ENCODE results near the gene YAP1.
"Not testable (repeated sequence)": the region's sequence is repeated elsewhere in the genome, so short reads cannot be mapped to it uniquely, and the experiment has no call there.

The YAP1 gene

DNA sequence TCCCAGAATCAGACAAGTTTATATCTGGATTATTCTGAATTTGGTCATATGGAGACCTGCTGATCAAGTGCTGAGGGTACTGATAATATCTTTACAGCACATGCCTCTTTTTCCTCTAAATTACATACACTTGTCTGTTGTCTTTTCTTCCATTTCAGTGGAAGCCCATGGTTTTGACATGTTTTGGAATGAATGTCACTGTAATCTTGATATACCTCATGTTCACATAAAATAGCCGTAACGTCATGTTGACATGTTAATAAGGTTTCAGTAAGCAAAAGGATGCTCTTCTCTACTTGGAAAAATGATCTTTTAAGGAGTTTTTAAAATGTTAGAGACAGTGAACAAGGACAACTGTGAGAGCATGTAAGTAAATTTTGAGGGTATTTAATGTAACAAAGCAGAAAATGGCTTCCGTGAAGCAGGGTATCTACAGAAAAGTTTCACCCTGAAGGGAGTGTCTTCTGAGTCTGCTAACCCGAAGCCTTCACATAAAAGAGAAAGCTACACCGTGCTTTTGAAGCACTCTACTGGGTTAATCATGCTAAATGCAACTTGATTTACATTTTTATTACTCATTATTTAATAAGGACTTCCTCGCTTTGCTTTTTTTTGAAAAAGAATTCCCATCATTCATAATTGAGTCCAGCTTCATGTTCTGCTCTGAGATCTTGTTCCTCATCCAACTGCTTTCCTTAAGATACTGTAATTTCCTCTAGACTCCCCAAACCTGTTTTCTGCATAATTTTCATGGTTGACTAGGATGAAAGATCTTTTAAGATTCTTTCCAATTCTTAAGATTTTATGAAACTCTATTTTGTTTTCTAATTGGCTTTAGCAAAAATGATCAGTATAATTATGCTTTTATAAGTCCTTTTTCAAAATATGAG is 56.2 kb downstream of the YAP1 start:
- DNase-seq, result no peak

DNA sequence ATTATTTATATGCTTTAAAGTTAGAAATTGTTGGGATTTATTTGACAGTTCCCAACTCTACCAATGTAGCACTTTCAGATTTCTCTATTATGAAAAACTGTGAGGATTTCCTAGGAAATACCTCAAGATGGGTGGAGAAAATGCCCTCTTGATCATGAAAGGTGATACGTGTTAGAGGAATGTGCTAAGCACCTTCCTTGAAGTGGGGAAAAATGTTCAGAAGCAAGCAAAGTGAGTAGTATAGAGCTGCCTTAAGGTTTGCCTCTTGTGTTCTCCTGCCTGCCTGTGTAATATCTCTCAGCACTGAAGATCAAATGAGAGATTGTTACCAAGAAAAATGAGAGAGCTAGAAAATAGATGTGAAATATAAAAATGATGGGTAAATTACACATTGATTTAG is 58.2 kb downstream of the YAP1 start:
- DNase-seq, result no peak

DNA sequence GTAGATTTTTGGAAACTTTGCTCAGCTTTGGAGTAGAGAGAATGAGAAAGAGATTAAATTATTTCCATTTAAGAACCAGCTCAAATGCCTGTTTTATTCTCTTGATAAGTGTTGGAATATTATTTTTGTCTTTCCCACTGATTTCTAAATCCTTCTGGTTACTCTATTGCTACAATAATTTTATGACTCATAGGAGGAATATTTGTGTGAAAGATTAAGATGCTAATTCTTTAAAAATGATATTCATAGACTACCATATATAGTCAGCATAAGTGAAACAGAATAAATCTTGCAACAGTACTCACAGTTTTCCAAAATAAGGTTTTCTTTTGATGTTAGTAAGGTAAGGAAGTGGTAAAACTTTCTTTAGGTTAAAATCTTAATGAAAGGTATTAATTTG is 60.9 kb downstream of the YAP1 start:
- no peak for DNase-seq

DNA sequence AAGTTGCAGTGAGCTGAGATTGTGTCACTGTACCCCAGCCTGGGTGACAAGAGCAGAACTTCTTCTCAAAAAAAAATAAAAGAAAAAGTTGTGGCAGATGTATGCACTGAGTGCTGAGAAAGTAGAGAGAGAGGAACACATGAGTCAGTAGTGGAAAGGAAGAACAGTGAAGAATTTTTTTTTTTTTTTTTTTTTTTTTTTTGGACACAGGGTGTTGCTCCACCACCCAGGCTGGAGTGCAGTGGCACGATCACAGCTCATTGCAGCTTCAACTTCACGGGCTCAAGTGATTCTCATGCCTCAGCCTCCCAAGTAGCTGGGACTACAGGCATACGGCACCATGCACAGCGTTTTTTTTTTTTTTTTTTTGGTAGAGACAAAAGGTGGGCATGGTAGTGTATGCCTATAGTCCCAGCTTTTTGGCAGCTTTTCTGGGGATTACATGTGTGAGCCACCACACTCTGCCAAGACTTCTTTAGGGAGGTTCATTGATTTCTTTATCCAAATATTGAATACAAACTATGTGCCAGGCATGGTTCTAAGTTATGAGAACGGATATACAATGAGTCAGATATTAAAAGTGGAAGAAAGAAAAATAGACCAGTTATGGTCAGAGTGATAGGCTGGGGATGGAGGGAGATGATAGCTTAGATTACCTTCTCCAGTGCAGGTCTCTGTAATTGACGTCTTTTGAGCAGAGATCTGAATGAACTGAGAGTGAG is 62.0 kb downstream of the YAP1 start:
- DNase-seq, result no peak

DNA sequence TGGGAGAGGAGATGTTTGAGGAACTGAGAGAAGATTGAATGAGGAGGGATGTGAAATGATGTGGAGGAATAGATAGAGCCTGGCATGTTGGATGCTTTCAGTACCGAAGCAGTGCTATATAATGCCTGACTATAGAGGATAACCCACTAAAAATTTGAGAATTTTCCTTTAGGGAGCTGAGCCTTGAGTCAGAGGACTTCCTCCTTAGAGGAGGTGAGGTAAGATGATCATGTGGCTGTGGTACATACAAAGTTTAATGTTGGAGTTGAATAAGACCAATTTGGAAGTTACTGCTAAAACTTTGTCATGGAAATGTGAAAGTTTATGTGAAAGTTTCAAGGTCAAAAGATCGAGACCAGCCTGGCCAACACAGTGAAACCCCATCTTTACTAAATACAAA is 66.9 kb downstream of the YAP1 start:
- DNase-seq, result no peak

DNA sequence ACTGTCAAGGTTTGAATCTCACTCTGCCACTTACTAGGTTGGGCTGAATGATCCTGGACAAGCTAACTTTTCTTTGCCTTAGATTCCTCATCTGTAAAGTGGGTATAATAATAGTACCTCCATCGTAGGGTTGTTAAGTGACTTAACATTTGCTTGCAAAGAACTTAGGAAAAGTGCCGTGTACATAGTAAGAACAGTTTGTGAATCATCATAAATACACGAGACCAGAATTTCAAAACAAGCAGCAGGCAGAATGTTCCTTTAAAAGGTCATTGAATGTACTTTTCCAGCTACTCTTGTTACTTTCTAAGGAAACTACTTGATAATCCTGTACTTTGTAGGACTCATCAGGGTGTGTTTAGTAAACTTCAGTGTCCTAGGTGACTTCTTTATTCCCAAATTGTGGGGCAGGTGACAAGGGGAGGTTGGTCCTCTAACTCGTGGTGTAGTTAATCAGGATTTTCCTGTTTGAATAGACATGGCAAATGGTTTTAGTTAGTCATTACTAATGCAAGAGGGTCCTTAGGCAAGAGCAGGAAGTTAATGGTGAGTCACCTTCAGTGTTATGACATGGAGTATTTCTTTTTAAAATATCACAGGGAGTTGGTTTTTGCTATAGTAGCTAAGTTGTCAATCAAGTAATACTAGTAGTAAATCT is 67.9 kb downstream of the YAP1 start:
- DNase-seq, result no peak

DNA sequence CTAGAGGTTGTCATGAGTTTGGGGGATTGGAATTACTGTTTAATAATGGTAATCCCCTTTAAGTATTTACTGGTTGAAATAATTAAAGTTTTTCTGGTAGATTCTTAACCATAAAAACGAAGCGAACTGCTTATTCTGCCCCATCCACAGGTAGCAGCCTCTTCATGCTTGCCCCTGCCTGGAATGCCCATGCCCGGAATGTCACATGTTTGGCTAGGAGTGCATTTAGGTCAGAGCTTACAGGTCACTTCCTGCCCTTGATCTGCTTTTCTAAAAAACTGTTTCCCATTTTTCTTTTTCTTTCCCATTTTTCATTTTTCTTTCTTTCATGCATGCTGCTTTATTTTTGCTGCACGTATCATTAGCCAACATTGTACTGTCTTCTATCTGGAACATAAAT is 69.1 kb downstream of the YAP1 start:
- DNase-seq, result no peak

DNA sequence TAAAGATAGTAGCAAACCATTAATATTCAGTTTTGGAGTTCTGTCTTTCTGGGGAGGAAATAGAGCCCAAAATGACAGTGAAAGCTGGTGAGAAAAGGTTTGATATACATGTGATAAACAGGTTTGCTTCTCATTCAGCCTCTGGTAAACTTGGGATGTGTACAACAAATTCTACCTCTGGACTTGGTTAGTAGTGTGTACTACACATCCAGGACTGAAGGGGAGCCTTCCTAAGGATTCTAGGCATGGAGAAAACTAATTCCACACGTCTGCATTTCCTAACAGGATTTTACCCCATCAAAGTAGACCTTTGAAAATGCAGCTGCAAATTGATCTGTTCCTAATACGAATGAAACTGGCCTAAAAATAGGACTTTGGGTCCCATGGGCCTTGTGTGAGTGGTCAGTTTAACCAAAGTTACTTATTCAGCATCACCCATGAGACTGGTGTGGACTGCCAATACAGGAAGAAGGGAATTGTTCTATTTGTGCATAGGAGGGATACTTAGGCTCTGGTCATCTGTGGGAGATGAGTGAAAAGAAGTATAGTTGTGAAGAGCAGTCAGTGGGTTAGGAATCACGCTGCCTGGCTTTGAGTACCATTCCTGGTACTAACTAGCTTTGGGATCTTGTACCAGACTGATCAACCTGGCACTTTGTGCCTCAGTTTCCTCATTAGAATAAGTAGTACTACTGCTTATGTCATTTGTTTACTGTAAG is 74.2 kb downstream of the YAP1 start:
- no peak for DNase-seq

DNA sequence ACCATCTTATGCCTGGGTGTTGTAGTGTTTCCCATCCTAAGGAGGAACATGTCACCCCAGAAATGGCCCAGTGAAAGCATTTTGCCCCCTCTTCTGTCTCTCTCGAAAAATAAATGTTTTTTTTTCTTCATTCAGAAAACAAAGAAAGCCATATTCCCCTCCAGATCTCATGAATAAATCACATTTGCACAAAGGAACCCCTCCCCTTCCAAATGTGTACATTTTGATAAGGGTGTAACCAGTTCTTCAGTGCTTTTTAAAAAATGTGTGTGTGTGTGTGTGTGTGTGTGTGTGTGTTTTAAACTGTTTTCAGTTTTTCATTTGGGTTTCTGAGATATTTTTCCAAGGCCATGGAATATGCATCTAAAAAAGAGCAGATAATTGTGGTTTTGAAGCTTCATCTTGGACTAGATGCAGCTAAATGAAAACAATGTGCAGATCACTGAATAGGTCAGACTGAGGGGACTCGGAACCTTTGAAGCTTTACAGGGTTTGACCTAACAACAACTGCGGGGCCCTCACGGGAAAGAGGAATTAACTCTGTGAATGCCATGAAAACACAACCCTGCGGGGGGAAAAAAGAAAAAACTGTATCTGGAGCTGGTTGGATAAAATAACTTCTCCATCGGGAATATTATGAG is 76.4 kb downstream of the YAP1 start:
- no peak for DNase-seq

DNA sequence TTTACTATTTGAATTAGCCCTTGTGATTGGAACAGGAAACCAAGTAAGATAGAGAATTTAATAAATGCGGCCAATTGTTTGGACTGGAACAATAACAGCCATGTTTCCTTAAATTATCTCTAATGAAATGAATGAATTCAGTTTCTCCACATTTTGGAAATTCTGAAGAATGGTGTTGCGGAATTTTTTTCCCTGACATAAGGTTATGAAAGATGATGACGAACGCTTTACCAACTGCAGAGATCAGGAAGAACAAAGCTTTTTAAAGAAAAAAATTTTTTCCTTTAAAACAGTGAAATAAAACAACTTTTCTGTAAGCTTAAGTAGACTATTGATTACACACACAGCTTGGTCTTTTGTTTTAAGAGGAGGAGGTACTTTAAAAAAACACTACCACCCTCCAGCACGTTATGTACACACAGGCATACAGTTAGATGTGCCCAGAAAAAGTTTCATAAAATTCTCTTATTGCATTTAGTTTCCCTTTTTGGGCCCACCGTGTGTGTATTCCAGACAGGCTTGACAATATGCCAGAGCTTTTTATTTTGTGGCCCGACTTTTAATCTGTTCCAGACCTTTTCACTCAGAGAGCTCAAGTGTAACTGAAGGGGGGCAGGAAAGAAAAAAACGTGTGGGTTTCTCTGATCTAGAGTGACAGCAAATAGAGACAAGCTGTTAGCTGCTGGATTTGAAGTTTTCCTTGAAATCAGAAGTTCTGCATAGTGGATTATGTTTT is 77.3 kb downstream of the YAP1 start:
- no peak for DNase-seq

DNA sequence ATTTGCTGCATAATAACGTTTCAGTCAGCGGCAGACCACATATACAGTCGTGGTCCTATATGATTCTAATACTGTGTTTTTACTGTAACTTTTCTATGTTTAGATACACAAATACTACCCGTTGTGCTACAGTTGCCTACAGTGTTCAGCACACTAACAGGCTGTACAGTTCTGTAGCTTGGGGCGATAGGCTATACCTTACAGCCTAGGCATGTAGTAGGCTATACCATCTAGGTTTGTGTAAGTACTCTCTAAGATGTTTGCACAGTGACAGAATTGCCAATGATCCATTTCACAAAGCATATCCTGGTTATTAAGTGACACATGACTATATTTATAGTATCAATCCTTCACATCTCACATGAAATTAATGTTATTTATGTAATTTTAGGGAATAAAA is 78.2 kb downstream of the YAP1 start:
- DNase-seq, result no peak

DNA sequence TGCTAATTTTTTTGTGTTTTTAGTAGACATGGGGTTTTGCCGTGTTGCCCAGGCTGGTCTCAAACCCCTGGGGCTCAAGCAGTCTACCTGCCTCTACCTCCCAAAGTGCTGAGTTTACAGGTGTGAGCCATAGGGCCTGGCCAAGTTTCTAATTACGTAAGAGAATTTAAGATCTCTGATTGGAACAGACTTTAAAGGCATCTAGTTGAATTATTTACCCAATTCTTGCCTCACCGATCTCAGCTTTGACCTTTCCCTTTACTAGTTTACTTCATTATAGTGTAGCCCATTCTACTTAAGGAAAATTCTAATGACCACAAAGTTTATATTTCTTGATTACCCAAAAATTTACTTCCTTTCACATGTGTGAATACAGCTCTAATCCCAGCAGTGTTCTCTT is 81.6 kb downstream of the YAP1 start:
- DNase-seq, result no peak

DNA sequence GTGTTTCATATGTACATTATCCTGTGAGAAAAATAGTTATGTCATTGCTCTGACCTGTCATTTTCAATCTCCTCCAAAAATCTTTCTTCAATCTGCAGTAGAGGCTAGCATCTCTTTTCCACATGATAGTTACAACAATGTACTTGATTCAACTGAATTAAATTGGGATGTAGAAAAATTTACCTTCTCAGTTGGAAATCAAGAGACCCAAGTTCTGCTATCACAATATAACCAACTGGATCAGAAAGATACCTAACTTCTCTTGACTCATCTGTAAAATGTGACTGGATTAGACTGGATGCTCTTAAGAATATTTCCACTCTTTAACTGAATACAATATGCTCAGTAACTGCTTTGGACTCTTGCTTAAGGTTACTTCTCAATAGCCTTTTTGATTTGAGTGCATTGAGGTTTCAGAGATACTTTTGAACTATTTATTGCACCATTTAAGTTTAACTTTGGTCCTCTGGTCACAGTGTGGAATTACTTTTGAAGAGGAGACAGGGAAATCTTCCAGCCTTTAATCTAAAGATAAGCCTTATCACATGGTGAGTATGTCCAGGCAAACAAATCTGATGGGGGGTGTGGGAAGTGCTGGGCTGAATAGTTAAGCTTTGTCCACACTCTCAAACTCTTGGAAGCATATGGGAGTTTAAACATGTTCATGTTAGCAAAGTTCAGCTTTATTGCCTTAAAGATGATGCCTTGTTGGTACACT is 82.3 kb downstream of the YAP1 start:
- DNase-seq, result no peak

DNA sequence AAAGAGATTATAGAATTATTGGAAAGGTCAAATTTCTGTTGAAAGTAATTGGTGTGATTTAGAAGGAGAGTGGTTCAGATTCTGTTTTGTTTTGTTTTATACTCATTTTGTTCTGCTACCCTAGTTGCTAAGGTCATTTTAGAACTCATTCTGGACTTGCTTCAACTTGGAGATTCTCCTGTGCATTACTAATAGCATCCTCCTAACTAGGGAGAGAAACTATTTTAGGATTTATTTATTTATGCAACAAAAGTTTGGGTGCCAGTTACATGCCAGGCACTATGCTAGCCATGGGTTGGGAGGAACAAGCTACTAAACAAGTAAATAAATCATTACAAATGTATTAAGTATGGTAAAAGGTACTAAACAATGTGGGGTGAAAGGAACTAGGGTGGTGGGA is 84.0 kb downstream of the YAP1 start:
- no peak for DNase-seq

DNA sequence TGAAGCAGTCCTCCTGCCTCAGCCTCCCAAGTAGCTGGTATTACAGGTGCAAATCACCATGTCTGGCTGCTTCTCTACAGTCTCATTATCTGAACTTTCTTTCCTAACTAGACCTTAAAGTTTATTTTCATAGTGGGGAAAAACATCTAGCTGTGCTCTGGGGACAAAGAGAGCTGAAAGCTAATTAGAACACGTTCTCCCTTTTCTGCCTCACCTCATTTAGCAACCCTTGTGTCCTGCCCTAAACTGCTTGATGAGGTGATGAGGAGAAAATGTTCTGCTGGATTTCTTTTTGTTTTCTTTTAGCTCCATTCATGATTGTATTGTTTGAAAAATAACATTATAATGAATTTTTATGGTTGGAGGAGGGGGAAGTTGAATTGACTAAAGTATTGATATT is 84.7 kb downstream of the YAP1 start:
- DNase-seq, result no peak

DNA sequence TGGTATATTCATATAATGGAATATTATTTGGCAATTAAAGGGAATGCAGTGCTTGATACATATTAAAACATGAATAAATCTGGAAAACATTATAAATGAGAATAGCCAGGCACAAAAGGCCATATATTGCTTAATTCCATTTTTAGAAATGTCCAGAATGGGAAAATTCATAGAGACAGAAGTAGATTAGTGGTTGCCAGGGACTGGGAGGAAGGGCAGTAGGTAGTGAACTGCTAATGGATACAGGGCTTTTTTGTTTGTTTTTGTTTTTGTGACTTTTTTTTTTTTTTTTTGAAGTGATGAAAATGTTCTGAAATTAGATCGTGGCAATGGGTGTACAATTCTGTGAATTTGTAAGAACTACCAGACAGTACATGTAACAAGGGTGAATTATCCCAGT is 86.1 kb downstream of the YAP1 start:
- no peak for DNase-seq

DNA sequence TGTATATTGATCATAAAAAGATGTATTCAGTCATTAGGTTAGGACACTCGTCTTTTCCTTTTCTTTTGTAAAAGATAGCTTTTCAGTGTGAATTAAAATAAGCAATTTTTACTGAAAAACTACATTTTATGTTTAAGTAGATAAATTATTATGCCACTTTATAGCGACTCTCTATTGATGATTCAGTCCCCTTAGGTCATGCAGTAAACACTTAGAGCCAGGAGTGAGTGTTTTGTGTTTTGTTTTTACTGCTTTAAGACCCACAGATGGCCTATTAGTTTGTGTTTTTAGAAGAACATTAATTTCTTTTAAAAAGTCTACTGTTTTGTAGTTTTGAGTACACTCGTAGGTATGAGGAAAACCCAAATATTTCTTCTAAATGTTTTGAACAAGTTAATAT is 86.6 kb downstream of the YAP1 start:
- DNase-seq, result no peak

DNA sequence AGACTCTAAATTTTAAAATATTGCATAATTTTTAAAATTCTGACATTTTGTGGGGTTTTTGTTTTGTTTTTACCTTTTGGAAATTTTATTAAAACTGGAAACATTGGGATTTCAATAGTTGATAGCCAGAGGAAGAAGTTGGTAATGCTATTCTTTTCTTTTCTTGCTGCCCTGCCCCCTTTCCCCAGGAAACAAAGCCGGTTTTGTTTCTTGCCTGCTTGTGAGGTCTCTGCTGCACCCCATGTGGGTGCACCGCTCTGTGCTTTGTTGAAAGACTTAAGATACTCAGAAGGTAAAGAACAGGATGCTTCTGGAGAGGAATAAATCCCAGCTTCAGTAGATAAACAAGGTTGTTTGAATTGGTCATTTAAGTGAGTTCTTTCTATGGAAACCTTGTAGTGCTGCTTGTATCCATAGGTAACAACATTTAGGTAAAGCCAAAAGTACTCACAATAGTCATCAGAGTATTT is 87.5 kb downstream of the YAP1 start:
- no peak for DNase-seq

DNA sequence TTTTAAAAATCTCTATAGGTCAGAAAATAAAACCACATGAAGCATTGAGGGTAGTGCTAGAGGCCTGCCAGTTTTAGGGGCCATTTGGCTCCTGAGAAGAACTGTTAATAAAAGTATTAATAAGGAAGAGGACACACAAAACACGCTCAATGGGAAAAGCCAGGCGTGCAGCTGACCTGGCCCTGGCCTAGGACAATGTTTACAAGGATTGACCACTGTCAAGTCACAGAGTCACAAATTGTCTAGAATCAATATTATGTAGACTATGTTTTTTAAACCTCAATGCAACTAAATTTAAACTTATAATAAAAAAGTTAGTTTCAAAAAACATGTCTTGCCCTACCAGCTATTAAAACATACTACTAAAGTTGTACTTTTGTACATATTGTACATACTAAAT is 89.4 kb downstream of the YAP1 start:
- no peak for DNase-seq

DNA sequence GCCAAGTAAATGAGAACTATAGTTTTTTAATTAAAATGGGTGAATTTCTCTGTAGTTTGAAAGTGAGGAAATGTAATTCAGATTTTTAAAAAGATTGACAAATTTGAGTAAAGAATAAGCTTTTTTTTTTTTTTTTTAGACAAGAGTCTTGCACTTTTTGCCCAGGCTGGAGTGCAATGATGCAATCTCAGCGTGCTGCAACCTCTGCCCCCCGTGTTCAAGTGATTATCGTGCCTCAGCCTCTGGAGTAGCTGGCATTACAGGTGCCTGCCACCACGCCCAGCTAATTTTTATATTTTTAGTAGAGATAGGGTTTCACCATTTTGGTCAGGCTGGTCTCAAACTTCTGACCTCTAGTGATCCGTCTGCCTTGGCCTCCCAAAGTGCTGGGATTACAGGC is 90.1 kb downstream of the YAP1 start:
- DNase-seq, result not testable (repeated sequence)

DNA sequence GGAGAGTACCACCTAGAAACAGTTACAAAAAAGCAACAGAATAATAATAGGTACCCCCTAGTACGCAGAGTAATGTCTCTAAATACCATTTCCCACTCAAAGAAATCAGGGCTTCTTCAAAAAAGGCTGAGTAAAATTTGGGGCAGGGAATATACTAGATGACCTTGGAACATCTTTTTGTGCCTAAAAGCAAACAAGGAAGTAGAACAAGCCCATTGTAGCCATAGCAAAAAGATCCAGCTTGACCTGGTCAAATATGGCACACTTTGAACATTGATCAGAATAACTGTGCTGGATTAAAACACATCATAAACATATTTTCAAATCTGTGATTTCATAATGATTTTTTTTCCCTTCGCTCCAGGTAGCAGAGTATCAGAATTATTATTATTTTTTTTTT is 91.5 kb downstream of the YAP1 start:
- DNase-seq, result no peak
